ENCODE results near the gene ZNF740. TPM values are rescaled to one million over a fixed set of nuclear protein-coding genes. Genes with fewer than 3 reads are reported as not detected.

Gene ZNF740
- total RNA-seq, 1 experiment from 2014 or later: 41.2 TPM

GRCh38 chr12:53133722-53134121 is 46.8 kb upstream of the ZNF740 start:
- H3K4me3 Mint-ChIP-seq: no peak overlapping the region
- Histone ChIP-seq H2BK120ac (ENCODE audit: low read depth, low read length, poor library complexity, severe bottlenecking) (no peak overlapping the region), H2BK12ac (ENCODE audit: insufficient read length, low read depth, low read length) (no peak overlapping the region), H3K23ac (ENCODE audit: insufficient read length, low read depth, low read length) (no peak overlapping the region), H2BK5ac (ENCODE audit: insufficient read length, low read length) (no peak overlapping the region), H3K4me1 (ENCODE audit: insufficient read depth, low read length) (no peaks in the 10 kb centered on the region), H3K23me2 (ENCODE audit: insufficient read length, low read depth, low read length, poor library complexity, severe bottlenecking) (no peaks in the 10 kb centered on the region), H3K27ac (ENCODE audit: insufficient read length, low read depth, low read length) (no peak overlapping the region), H3K9ac (ENCODE audit: extremely low read depth, insufficient read length, low read length) (no peak overlapping the region), H3K4me2 (ENCODE audit: insufficient read depth, insufficient read length, low read length) (no peak overlapping the region), H3K79me2 (ENCODE audit: insufficient read depth, low read length) (no peaks in the 10 kb centered on the region), H3K14ac (ENCODE audit: insufficient read depth, low read length) (no peak overlapping the region), H3T11ph (ENCODE audit: low read length) (no peak overlapping the region), H3K4ac (ENCODE audit: low read depth, low read length) (no peak overlapping the region), H2BK20ac (ENCODE audit: low read depth, low read length, poor library complexity, severe bottlenecking) (no peak overlapping the region), H3K56ac (ENCODE audit: insufficient read length, low read depth, low read length) (no peak overlapping the region), H4K91ac (ENCODE audit: insufficient read length, low read depth, low read length) (no peak overlapping the region), H3K9me3 (ENCODE audit: control insufficient read depth, low read depth, low read length) (peaks cover 1% of the 10 kb centered on the region), H2AK5ac (ENCODE audit: insufficient read length, low read length) (no peak overlapping the region), H2AFZ (ENCODE audit: low read length) (no peak overlapping the region), H3K79me1 (ENCODE audit: insufficient read depth, low read depth, low read length, poor library complexity, severe bottlenecking) (no peaks in the 10 kb centered on the region), H3K18ac (ENCODE audit: insufficient read length, low read depth, low read length) (no peak overlapping the region), H4K8ac (replicated peaks; ENCODE audit: insufficient read length, low read depth, low read length) (no peak overlapping the region), H4K20me1 (ENCODE audit: control insufficient read depth, insufficient read depth, insufficient read length) (no peaks in the 10 kb centered on the region), H2BK15ac (ENCODE audit: low read depth, low read length) (no peak overlapping the region), H4K5ac (ENCODE audit: insufficient read length, low read depth, low read length) (no peak overlapping the region), H3K27me3 (ENCODE audit: insufficient read depth, low read length) (no peaks in the 10 kb centered on the region)
- TF ChIP-seq CTCF (conservative IDR thresholded peaks at IDR 0.05): no peak
- peaks cover 33% of the 10 kb centered on the region for H3K27me3 Mint-ChIP-seq (ENCODE audit: low read depth)
- no peak overlapping the region for H3K27ac Mint-ChIP-seq
- H3K9me3 Mint-ChIP-seq: peaks cover 12% of the 10 kb centered on the region in 2 experiments
- no peaks in the 10 kb centered on the region for H3K4me1 Mint-ChIP-seq
- WGBS (ENCODE audit: extremely low coverage, insufficient read length, low lambda C conversion rate): no CpG with 5 or more reads among the region's 3 CpGs
- H3K36me3 Mint-ChIP-seq (ENCODE audit: insufficient read depth in 1 of 3, low read depth in 3 of 3): peaks cover 0 to under 1% (median 0%) of the 10 kb centered on the region in 3 experiments; a peak in 2 of 7 replicates
- no peak for DNase-seq
